A549 (cell line): ENCODE results near the gene TBC1D8. TPM values are rescaled to one million over a fixed set of nuclear protein-coding genes. Genes with fewer than 3 reads are reported as not detected.

Source experiments
- ATAC-seq, 2 experiments: fragments of 200-7000 bp in 1 of 2; fragments of >200 bp in 1 of 2; cut with Nextera tagmentation in 1 of 2; cut with Tn5 transposase in 1 of 2; 3 replicates each; pipeline versions ENCODE4 v1.8.0 to v1.9.1; 2018 to 2020; ENCODE audit warnings: mild to moderate bottlenecking in 1 of 2, moderate library complexity in 1 of 2
- CTCF ChIA-PET: fragments of 300-600 bp; sonication (Branson Sonifier 250); formaldehyde crosslinking; extraction: SDS; loops from one replicate; lab custom pipeline; 2021; ENCODE audit warnings: antibody characterized with exemption, inconsistent platforms; lab: Yijun Ruan, JAX
- POLR2A ChIA-PET: fragments of 350-600 bp; formaldehyde crosslinking; extraction: SDS; loops from one replicate; lab custom pipeline; 2021; ENCODE audit warnings: antibody characterized with exemption, inconsistent platforms; lab: Yijun Ruan, JAX
- DNase-seq, 2 experiments: peaks; one replicate each; pipeline versions ENCODE4 v3.0.0 to v3.0.0-alpha.2; 2011 to 2016; ENCODE audit warnings: low read depth in 1 of 2, low spot score in 1 of 2
- FAIRE-seq: peaks from 2 replicates; lab custom pipeline; 2011; peaks lifted over from hg19 to GRCh38; lab: Jason Lieb, UNC
- H3K27ac ChIP-seq, 2 experiments: fragments of >200 bp; sonication (Bioruptor Twin); formaldehyde crosslinking; 3 replicates each; pipeline ENCODE4 v1.5.1; 2016 to 2017
- H3K4me1 ChIP-seq: fragments of >200 bp; sonication (Bioruptor Twin); formaldehyde crosslinking; 3 replicates; pipeline ENCODE4 v1.6.1; 2016
- H3K4me2 ChIP-seq: fragments of >200 bp; sonication (Bioruptor Twin); formaldehyde crosslinking; 3 replicates; pipeline ENCODE4 v1.6.1; 2016
- H3K4me3 ChIP-seq: fragments of >200 bp; sonication (Bioruptor Twin); formaldehyde crosslinking; 3 replicates; pipeline ENCODE4 v1.5.1; 2016
- H3K9me3 ChIP-seq: fragments of >200 bp; sonication (Bioruptor Twin); formaldehyde crosslinking; 3 replicates; pipeline ENCODE4 v1.6.1; 2016
- BCL3 ChIP-seq: fragments of >200 bp; sonication (Bioruptor Twin); formaldehyde crosslinking; IDR thresholded peaks from 3 replicates; pipeline ENCODE4 v1.6.1; 2016
- BHLHE40 ChIP-seq: IDR thresholded peaks from 2 replicates; pipeline ENCODE4 v1.6.1; 2012; ENCODE audit warnings: low read depth, low read length, inconsistent platforms
- CBX8 ChIP-seq: fragments of 200-600 bp; sonication (generic); IDR thresholded peaks from 2 replicates; pipeline ENCODE4 v1.6.1; 2016
- CHD4 ChIP-seq: fragments of 200-600 bp; sonication (generic); IDR thresholded peaks from 2 replicates; pipeline ENCODE4 v1.6.1; 2016; ENCODE audit warnings: antibody characterized with exemption, mild to moderate bottlenecking, borderline replicate concordance
- CTCF ChIP-seq: fragments of >200 bp; sonication (Bioruptor Twin); formaldehyde crosslinking; IDR thresholded peaks from 3 replicates; pipeline ENCODE4 v1.5.1; 2016
- ELK1 ChIP-seq: fragments of 150-350 bp; IDR thresholded peaks from 2 replicates; pipeline ENCODE4 v1.6.1; 2014; ENCODE audit warnings: low read depth, mild to moderate bottlenecking, low read length
- EP300 ChIP-seq, 2 experiments: fragments of >200 bp; sonication (Bioruptor Twin); formaldehyde crosslinking; IDR thresholded peaks; 2 replicates in 1 of 2; 3 replicates in 1 of 2; pipeline ENCODE4 v1.6.1; 2016 to 2017
- HES2 ChIP-seq: fragments of >200 bp; sonication (Bioruptor Twin); formaldehyde crosslinking; IDR thresholded peaks from 2 replicates; pipeline ENCODE4 v1.6.1; 2016
- KDM5A ChIP-seq: fragments of 200-600 bp; sonication (generic); IDR thresholded peaks from 2 replicates; pipeline ENCODE4 v1.6.1; 2016; ENCODE audit warnings: antibody characterized with exemption, mild to moderate bottlenecking
- POLR2A ChIP-seq: IDR thresholded peaks from 2 replicates; pipeline ENCODE4 v1.6.1; 2012; ENCODE audit warnings: mild to moderate bottlenecking, low read length
- RAD21 ChIP-seq, 2 experiments: fragments of >200 bp in 1 of 2; sonication (Bioruptor Twin) in 1 of 2; formaldehyde crosslinking in 1 of 2; IDR thresholded peaks in 1 of 2; conservative IDR thresholded peaks in 1 of 2; 2 replicates in 1 of 2; 3 replicates in 1 of 2; pipeline ENCODE4 v1.6.1; 2012 to 2018; ENCODE audit warnings: inconsistent platforms in 1 of 2
- RARB ChIP-seq: fragments of 250-450 bp; sonication (Bioruptor Pico); IDR thresholded peaks from 2 replicates; pipeline ENCODE4 v1.8.0; 2021; ENCODE audit warnings: mild to moderate bottlenecking, moderate library complexity
- REST ChIP-seq: fragments of 200-600 bp; sonication (generic); IDR thresholded peaks from 2 replicates; pipeline ENCODE4 v1.6.1; 2016; ENCODE audit warnings: antibody characterized with exemption, mild to moderate bottlenecking, moderate library complexity
- RFX5 ChIP-seq: fragments of 450-650 bp; IDR thresholded peaks from 2 replicates; pipeline ENCODE4 v1.7.1; 2014; ENCODE audit warnings: antibody characterized with exemption, mild to moderate bottlenecking, moderate library complexity
- SREBF2 ChIP-seq: fragments of 450-650 bp; IDR thresholded peaks from 2 replicates; pipeline ENCODE4 v1.6.1; 2014; ENCODE audit warnings: mild to moderate bottlenecking, moderate library complexity
- USF2 ChIP-seq: fragments of 450-650 bp; IDR thresholded peaks from 2 replicates; pipeline ENCODE4 v1.6.1; 2014; ENCODE audit warnings: antibody characterized with exemption
- WGBS: methylation state at CpG from one replicate; pipeline ENCODE4 v1.1.6; 2017; ENCODE audit errors: missing lambda C conversion rate; 5-methylcytosine and 5-hydroxymethylcytosine counted together
- polyA plus RNA-seq, 4 experiments: library from polyadenylated mRNA; depleted of rRNA in 3 of 4; stranded (reverse); fragments of >200 nt; fragmentation: RNase III in 1 of 4; extraction: RNeasy Plus Mini Kit Qiagen cat#74134 plus additional on column Dnase treatment in 1 of 4; gene quantifications; 2 replicates in 3 of 4; 3 replicates in 1 of 4; pipeline ENCODE4 v1.2.3, GENCODE V29; 2011 to 2017

The TBC1D8 gene
- polyA plus RNA-seq, 2 of the 4 experiments (the other 2 are of a cell fraction) = 35.3 to 107 TPM

GRCh38 chr2:101116348-101116747 is 34.8 kb downstream of the TBC1D8 start (continued):
- no peak for TF ChIP-seq HES2

- Histone ChIP-seq H3K4me3 (no peak overlapping the region), H3K27ac (peak overlapping the region; percentile 89 to 91), H3K9me3 (no peaks in the 10 kb centered on the region), H3K4me2 (peak overlapping the region; percentile 77; the same call in 2 of the 3 replicates), H3K4me1 (peaks cover 96% of the 10 kb centered on the region)
- FAIRE-seq = no peak
- TF ChIP-seq RARB = no peak
- TF ChIP-seq CTCF = no peak
- TF ChIP-seq ELK1 = no peak
- no peak for TF ChIP-seq KDM5A
- no peak for TF ChIP-seq POLR2A
- TF ChIP-seq REST = no peak
- no peak for TF ChIP-seq RAD21 (conservative IDR thresholded peaks at IDR 0.05 in 1 of 2, IDR thresholded peaks at IDR 0.05 in 1 of 2)
- no peak for TF ChIP-seq EP300 (IDR thresholded peaks at IDR 0.05)
- TF ChIP-seq SREBF2 = no peak
- no peak for TF ChIP-seq USF2
- no peak for TF ChIP-seq BCL3
- no peak for TF ChIP-seq RFX5
- TF ChIP-seq CHD4 = no peak
- no peak for TF ChIP-seq CBX8
- no peak for TF ChIP-seq BHLHE40
- no peak for DNase-seq
- no peak for ATAC-seq
- ChIA-PET CTCF (interaction anchor here (0.6 to 2.4 kb wide), 4 partner anchors 29 to 102 kb away, joined by 3 to 7 read pairs (median 5); partner anchors contain the start of gene TBC1D8), POLR2A (no interaction called here)
- WGBS = 86% methylated on average over 4 of the region's 4 CpGs
Observed at GRCh38 chr2:101115664-101116063, 35.5 kb downstream of the TBC1D8 start.
